Measurements from ENCODE around the gene DESI2. TPM values are rescaled to one million over a fixed set of nuclear protein-coding genes. Genes with fewer than 3 reads are reported as not detected.

Gene DESI2
- total RNA-seq, 2 experiments from 2014 or later = 30.4 to 31.1 TPM

DNA sequence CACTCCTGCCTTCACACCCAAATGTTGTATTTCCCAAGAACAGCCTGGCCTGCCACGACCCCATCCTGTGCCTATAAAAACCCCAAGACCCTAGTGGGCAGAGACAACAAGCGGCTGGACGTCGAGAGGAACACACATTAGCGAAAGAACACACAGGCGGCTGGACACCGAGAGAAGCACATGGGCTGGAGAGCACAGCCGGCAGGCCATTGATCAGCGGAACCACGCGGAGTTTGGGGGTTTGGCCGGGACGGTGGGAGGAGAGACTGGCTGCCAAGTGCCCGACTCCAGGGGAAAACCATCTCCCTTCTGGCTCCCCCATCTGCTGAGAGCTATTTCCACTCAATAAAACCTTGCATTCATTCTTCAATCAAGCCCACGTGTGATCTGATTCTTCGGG lies 10.4 kb upstream of the DESI2 start:
- intact Hi-C loops (cut with micrococcal nuclease) = no loop called here
- Mint-ChIP-seq H3K4me3 (no peak overlapping the region), H3K27ac (no peak overlapping the region), H3K27me3 (peaks cover 4% of the 10 kb centered on the region), H3K36me3 (ENCODE audit: low read depth) (no peaks in the 10 kb centered on the region), H3K4me1 (ENCODE audit: low read depth) (no peaks in the 10 kb centered on the region), H3K9me3 (no peaks in the 10 kb centered on the region)
- CTCF ChIA-PET = no interaction called here
- TF ChIP-seq, protein P1, sequence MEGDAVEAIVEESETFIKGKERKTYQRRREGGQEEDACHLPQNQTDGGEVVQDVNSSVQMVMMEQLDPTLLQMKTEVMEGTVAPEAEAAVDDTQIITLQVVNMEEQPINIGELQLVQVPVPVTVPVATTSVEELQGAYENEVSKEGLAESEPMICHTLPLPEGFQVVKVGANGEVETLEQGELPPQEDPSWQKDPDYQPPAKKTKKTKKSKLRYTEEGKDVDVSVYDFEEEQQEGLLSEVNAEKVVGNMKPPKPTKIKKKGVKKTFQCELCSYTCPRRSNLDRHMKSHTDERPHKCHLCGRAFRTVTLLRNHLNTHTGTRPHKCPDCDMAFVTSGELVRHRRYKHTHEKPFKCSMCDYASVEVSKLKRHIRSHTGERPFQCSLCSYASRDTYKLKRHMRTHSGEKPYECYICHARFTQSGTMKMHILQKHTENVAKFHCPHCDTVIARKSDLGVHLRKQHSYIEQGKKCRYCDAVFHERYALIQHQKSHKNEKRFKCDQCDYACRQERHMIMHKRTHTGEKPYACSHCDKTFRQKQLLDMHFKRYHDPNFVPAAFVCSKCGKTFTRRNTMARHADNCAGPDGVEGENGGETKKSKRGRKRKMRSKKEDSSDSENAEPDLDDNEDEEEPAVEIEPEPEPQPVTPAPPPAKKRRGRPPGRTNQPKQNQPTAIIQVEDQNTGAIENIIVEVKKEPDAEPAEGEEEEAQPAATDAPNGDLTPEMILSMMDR (IDR thresholded peaks at IDR 0.05) = no peak
- POLR2A ChIA-PET = interaction anchor here (0.6 kb wide), 1 partner anchor 203 kb away, joined by 3 read pairs; no protein-coding TSS in a partner anchor
- no peak for ATAC-seq
- no peak for DNase-seq

DNA sequence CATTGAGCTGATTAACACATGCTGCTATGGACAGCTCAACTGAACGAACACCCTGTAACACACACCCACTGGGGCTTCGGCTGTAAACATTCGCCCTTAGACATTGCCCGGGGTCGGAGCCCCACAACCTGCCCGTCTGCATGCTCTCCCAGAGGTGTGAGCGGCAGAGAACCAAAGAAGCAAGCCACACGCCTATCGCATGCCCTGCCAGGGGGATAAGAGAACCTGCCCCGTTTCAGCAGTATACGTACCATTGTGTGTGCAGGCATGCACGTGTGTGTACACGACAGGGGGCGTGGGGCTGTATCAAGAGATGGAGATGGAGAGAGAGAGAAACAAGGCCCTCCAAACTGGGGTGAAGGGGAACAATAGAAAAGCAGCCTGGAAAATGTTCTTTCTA lies 9.9 kb upstream of the DESI2 start:
- DNase-seq = no peak
- intact Hi-C loops (cut with micrococcal nuclease) = no loop called here
- TF ChIP-seq, protein P1 (IDR thresholded peaks at IDR 0.05) = no peak
- ChIA-PET CTCF (no interaction called here), POLR2A (no interaction called here)
- H3K4me1 Mint-ChIP-seq (ENCODE audit: low read depth) = no peaks in the 10 kb centered on the region
- H3K9me3 Mint-ChIP-seq = no peaks in the 10 kb centered on the region
- no peak overlapping the region for H3K27ac Mint-ChIP-seq
- peaks cover 4% of the 10 kb centered on the region for H3K27me3 Mint-ChIP-seq
- ATAC-seq = no peak
- H3K4me3 Mint-ChIP-seq = no peak overlapping the region
- no peaks in the 10 kb centered on the region for H3K36me3 Mint-ChIP-seq (ENCODE audit: low read depth)

DNA sequence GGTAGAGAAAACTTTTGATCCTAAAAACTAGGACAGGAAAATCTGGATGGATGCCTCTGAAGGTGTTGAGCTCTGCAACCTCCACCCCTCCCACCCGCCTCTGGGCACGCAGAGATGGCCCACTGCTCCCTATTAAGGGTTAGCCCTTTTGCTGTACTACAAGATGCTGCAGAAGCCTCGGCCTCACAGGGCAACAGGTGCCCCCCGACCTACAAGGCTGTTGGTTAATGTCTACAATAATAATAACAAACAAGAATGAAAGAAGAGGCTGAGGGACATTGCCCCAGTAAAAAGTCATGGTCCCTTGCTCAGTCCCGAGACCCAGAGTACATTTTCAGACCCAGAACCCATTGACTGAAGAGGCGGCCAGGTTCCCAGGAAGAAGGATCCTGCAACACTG lies 7.5 kb upstream of the DESI2 start:
- Mint-ChIP-seq H3K36me3 (ENCODE audit: low read depth) (no peaks in the 10 kb centered on the region), H3K27ac (no peak overlapping the region), H3K27me3 (peaks cover 4% of the 10 kb centered on the region), H3K4me3 (no peak overlapping the region), H3K9me3 (no peaks in the 10 kb centered on the region), H3K4me1 (ENCODE audit: low read depth) (no peaks in the 10 kb centered on the region)
- ATAC-seq (no peak), DNase-seq (no peak)
- POLR2A ChIA-PET = no interaction called here
- TF ChIP-seq, protein P1 (IDR thresholded peaks at IDR 0.05) = no peak
- intact Hi-C loops (cut with micrococcal nuclease) = no loop called here
- CTCF ChIA-PET = interaction anchor here (0.8 kb wide), 1 partner anchor 41 kb away, joined by 3 read pairs; no protein-coding TSS in a partner anchor

DNA sequence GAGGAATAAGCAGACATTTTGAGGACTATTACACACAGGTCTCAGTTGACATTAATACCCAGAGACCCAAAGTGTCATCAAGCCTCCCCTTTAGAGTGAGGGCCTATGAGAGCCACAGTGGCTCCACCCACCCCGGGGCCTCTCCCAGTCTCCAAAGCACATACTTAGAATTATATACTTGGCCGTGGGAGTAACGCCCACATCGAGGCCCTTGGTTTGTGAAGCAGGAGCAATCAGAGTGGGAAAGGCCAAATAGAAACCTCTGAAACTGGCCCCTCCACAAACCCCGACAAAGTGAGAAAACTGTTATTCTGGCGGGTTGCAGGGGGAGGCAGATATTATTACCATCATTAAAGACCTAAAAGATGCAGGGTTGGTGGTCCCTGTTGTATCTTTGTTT lies 7.0 kb upstream of the DESI2 start:
- DNase-seq (no peak), ATAC-seq (no peak)
- ChIA-PET POLR2A (no interaction called here), CTCF (no interaction called here)
- Mint-ChIP-seq H3K36me3 (ENCODE audit: low read depth) (no peaks in the 10 kb centered on the region), H3K9me3 (no peaks in the 10 kb centered on the region), H3K27me3 (peaks cover 4% of the 10 kb centered on the region), H3K4me3 (no peak overlapping the region), H3K4me1 (ENCODE audit: low read depth) (no peaks in the 10 kb centered on the region), H3K27ac (no peak overlapping the region)
- intact Hi-C loops (cut with micrococcal nuclease) = no loop called here
- TF ChIP-seq, protein P1 (IDR thresholded peaks at IDR 0.05) = no peak

DNA sequence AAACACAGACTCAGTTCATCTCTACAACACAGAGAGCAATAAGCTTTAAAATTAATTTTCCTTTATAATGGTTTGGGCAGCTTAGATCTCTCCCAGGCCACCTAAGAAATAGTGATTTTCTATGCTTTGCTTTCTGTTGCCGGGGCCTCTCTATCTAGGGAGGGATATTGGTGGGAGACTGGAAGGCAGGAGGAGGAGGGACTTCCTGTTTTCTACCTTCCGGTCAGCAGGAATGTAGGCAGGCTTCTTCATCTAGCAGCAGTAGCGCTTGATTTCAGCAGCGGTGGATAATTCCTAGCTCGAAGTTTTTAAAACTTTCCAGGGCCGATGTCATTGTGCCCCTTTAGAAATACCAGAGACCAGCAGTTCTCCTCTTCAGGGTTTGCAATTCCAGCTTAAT lies 5.1 kb upstream of the DESI2 start:
- Mint-ChIP-seq H3K4me1 (ENCODE audit: low read depth) (peaks cover 10% of the 10 kb centered on the region), H3K27ac (no peak overlapping the region), H3K9me3 (no peaks in the 10 kb centered on the region), H3K27me3 (no peaks in the 10 kb centered on the region), H3K4me3 (no peak overlapping the region), H3K36me3 (ENCODE audit: low read depth) (no peaks in the 10 kb centered on the region)
- TF ChIP-seq, protein P1 (IDR thresholded peaks at IDR 0.05) = no peak
- DNase-seq (no peak), ATAC-seq (no peak)
- CTCF ChIA-PET = interaction anchor here (0.9 to 2.2 kb wide), 3 partner anchors 16 to 149 kb away, joined by 3 to 8 read pairs (median 3); no protein-coding TSS in a partner anchor
- intact Hi-C loops (cut with micrococcal nuclease) = no loop called here
- POLR2A ChIA-PET = no interaction called here

Measured in activated CD8-positive, alpha-beta T cell treated with anti-CD3 and anti-CD28 coated beads for 36 hours (primary cell).